Left lobe of liver (tissue), 2 donors: Measurements from ENCODE around the gene TMEM200A. TPM values are rescaled to one million over a fixed set of nuclear protein-coding genes. Genes with fewer than 3 reads are reported as not detected.

Experiments
- ATAC-seq: fragments of 200-7000 bp; cut with Tn5 transposase; one replicate; pipeline ENCODE4 v1.9.1; 2020; ENCODE audit warnings: mild to moderate bottlenecking, moderate library complexity
- DNase-seq: peaks from one replicate; pipeline ENCODE4 v3.0.0-alpha.2; 2020; ENCODE audit warnings: low spot score
- total RNA-seq: library from RNA; stranded (reverse); gene quantifications from one replicate; pipeline ENCODE4 v1.2.1, GENCODE V29; 2021
- donor health status: DM: no; HTN: no; CAD: no; lungs with moderate emphysema.
- donor health status: DM: no; HTN: yes; CAD: no.

TMEM200A gene
- total RNA-seq, 1 donor from 2014 or later = 0.10 TPM

GRCh38 chr6:130377371-130377770 is 11.6 kb downstream of the TMEM200A start:
- DNase-seq = no peak

DNA sequence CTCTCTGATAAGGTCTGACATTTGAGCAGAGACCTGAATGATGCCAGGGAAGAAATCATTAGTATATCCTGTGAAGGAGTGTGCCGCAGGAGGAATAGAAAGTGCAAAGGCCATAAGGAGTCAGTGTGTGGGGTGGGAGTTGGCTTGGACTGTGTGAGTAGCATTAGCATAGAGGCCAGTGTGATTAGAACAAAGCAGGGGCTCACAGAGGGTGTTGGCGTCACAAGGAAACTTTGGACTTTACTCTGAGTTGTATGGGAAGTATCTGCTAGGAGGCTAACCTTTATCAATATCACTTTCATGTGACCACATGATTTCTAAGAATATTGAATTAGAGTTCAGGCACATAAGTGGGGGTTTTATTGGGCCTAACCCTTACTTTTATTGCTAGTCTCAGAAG is 12.1 kb downstream of the TMEM200A start:
- ATAC-seq (no peak), DNase-seq (no peak)

More at GRCh38 chr6:130377371-130377770, 11.6 kb downstream of the TMEM200A start:
- ATAC-seq = no peak

DNA sequence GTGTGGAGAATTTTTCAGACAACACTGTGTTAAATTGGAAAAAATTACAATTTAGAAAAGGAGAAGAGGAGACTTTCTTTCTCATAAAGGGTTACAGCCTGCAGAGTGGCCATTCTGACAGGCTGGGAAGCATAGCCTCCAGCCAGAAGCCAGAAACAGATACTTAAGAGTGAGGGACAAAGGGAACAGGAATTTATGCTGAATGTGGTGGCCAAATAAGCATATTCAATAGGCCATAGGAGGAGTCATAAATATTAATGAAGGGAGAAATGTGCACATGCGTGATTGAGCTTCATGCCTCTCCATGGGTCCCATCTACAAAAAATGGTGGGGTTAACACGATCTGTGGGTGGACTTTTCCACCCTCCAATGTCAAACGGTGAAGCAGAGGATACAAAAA is 13.4 kb downstream of the TMEM200A start:
- no peak for ATAC-seq
- no peak for DNase-seq

DNA sequence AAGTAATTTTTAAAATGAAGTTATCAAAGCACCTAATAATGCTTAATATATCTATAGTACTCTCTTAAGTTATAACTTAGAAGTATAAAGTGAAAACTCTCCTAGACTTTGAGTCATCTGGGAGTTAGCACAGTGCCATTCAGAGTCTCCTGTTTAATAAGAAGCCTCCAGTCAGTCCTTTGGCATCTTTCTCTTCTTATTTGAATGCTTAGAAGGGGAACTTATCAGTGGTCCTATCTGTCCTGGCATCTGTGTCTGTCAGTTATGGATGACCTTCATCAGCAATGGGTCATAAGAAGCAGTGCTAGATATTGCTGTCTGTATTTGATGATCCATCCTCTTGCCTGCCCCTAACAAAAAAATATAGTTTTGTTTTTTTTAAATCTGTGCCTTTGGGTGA is 15.2 kb downstream of the TMEM200A start:
- DNase-seq (no peak), ATAC-seq (no peak)

- DNase-seq (no peak), ATAC-seq (no peak)
Measured at GRCh38 chr6:130381459-130382380, 15.9 kb downstream of the TMEM200A start.

DNA sequence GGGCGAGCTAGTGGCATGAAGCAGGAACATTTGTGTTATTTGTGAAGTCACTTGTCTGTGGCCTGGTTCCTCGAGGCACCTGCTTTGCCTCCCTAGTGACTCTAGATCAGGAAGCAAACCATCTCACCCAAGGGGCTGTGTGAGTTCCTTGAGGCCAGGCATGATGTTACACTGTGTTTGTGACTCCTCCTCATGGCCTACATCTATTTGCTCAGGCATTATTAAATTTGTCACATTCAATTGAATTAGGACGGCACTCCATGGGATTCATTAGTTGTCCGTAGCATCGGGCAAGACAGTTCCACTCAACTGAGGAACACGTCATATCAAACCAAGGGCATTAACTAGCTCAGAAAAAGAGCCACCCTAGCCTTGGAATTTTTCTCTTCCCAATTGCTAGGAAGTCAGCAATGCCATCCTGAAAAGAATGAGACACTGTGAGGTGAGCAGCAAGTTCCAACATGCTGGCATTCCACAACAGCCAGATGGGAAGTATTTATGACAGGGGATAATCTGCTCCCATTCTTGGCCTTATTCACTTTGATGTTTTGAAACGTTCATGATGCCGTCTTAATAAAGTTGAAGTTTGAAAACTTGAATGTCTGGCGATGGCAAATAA is 17.2 kb downstream of the TMEM200A start:
- no peak for DNase-seq
- ATAC-seq = no peak

DNA sequence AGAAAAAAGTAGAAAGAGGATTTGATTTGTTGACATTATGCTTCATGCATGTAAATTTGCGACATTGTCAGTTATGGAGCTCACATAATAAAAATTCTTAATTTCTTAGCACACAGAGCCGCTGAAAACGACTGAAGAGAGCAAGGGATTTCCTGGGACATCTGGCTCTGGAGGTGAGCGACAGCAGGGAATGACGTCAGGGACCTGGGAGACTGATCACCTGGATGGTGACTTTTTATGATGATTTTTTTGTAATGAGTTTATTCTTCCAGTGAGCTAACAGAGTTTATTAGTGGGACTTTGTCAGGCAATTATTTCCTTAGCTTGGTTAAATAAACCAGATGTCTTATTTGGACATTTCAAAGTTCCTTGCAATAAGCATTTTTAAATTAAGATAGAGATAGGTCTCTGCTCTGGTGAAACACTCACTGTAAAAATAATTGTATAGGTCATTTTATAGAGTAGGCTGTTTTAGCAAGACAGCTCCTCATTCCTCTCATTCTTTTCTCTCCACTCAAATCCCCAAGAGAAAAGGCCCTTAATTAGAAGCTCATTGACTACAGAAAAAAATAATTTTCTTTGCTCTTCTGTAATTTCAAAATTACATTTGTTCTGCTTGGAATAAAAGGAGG is 19.4 kb downstream of the TMEM200A start:
- ATAC-seq (no peak), DNase-seq (no peak)

GRCh38 chr6:130389142-130389541 is 23.3 kb downstream of the TMEM200A start:
- no peak for DNase-seq
- no peak for ATAC-seq

DNA sequence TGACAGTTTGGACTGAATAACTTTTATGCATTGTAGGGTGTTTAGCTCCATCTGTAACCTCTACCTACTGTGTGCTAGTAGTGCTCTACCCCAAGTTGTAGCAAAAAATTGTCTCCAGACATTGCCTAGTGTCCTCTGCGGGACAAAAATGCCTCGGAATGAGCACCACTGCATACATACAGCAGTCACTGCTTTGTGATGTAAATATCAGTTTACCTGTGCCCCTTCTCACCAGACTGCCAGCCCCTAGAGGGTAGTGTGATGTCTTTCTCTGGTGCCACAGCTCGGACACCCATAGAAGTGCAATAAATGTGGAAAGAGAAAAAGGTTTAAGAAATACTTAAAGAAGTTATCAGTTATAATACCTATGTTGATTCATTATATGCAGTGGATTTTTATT is 25.1 kb downstream of the TMEM200A start:
- DNase-seq (no peak), ATAC-seq (no peak)

- ATAC-seq (no peak), DNase-seq (no peak)
Measured at GRCh38 chr6:130393306-130393705, 27.5 kb downstream of the TMEM200A start.

DNA sequence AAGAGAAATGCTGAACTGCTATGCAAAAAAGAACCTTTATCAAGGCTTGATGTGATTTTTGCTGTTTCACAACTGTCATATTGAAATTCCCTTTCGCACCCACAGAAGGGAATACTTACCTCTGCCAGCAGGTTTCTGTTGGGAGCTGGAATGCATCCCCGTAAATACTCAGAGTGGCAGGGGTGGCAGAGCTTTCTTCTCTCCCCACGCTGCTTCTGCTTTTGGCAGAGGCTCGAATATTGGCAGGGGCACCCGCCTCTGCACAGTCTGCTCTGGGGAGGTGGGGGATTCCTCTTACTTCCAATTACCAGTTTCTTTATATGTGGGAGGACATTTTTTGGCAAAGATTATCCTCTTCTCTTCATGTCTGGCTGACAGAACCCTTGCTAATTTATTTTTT is 28.4 kb downstream of the TMEM200A start:
- ATAC-seq (no peak), DNase-seq (no peak)

GRCh38 chr6:130395164-130395563 is 29.3 kb downstream of the TMEM200A start:
- DNase-seq = no peak
- ATAC-seq = no peak

DNA sequence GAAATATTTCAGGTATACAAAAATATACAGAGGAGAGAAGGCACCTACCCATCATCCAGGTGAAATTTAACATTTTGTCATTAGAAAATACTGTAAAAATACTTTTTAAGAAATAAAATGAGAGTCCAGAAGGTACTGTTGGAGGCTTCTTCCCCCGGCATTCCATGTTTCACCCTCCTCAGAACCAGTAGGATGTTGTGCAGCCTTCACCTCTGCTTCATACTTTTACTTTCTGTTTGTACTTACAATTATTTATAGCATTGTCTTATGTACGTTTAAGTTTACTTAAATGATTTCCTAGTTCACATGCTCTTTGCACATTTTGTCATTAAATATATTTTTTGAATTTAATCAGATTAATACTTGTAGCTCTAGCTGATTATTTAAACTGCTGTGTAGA is 30.9 kb downstream of the TMEM200A start:
- DNase-seq = no peak
- ATAC-seq = no peak

DNA sequence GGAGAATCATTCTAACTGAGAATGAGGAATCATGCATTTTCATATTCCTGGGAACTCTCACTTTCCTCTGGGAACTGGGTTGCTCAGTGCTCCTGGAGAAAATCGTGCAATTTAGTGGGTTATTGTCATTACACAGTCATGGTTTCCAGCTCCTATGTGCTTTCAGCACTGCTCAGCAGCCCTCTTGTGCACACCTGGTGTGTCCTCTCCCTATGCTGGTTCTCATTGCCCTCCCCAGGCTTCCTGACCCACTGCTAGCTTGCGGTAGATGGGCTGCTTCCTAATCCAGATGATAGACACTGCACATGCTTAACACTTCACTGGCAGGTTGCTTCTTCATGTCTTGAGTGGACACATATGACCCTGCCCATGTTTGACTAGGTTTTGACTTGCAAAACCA is 39.7 kb downstream of the TMEM200A start:
- ATAC-seq = no peak

GRCh38 chr6:130407032-130407431 is 41.2 kb downstream of the TMEM200A start:
- ATAC-seq = no peak

More for the DNA sequence above, 39.7 kb downstream of the TMEM200A start:
- DNase-seq = no peak

DNA sequence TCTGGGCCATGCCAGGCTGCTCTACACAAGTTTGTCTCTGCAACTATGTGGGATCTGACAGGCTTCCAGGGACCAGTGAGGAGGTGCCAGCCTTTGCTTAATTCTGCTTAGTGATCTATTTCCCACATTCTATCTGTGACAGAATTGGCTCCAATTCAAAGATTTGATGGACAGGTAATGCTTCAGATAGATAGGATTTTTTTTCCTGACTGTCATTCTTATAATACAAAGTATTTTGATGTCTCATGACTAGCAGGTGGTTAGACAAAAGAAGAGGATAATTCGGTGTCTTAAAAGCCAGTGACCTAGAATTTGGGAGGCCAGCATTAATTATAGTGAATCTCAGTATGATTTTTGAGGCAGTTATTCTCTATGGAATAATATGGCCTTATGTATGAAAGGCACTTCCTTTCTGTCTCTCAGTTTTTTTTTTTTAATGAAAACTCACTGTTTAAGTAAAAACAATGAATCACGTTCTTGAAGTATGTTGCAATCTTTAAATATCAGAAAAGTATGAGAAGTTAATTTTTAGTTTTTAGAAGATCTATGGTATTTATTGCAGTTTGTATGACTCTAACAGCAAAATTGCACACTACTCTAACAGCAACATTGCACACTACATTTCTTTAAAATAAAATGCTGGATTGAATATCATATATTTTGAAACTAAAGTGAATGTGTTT is 43.7 kb downstream of the TMEM200A start:
- DNase-seq (no peak), ATAC-seq (no peak)

More at GRCh38 chr6:130407032-130407431, 41.2 kb downstream of the TMEM200A start:
- no peak for DNase-seq

- ATAC-seq = no peak
Measured at GRCh38 chr6:130411481-130411880, 45.7 kb downstream of the TMEM200A start.

GRCh38 chr6:130412556-130413290 is 46.9 kb downstream of the TMEM200A start:
- ATAC-seq = no peak
- DNase-seq = no peak

More at GRCh38 chr6:130411481-130411880, 45.7 kb downstream of the TMEM200A start:
- DNase-seq = no peak

GRCh38 chr6:130417951-130418350 is 52.1 kb downstream of the TMEM200A start:
- DNase-seq (no peak), ATAC-seq (no peak)

- no peak for DNase-seq
Measured at GRCh38 chr6:130420911-130421310, 55.1 kb downstream of the TMEM200A start.

More at GRCh38 chr6:130420911-130421310, 55.1 kb downstream of the TMEM200A start:
- ATAC-seq = no peak
